HTR-8/SVneo (cell line): ENCODE measurements around the gene ACADL.

ENCODE experiments used
- DNase-seq: peaks from one replicate; pipeline ENCODE4 v3.0.0; 2011; ENCODE audit warnings: low spot score, mixed read lengths; ENCODE audit not compliant: insufficient read length
- FAIRE-seq: peaks from 2 replicates; lab custom pipeline; 2011; peaks lifted over from hg19 to GRCh38; lab: Jason Lieb, UNC

The ACADL gene

DNA sequence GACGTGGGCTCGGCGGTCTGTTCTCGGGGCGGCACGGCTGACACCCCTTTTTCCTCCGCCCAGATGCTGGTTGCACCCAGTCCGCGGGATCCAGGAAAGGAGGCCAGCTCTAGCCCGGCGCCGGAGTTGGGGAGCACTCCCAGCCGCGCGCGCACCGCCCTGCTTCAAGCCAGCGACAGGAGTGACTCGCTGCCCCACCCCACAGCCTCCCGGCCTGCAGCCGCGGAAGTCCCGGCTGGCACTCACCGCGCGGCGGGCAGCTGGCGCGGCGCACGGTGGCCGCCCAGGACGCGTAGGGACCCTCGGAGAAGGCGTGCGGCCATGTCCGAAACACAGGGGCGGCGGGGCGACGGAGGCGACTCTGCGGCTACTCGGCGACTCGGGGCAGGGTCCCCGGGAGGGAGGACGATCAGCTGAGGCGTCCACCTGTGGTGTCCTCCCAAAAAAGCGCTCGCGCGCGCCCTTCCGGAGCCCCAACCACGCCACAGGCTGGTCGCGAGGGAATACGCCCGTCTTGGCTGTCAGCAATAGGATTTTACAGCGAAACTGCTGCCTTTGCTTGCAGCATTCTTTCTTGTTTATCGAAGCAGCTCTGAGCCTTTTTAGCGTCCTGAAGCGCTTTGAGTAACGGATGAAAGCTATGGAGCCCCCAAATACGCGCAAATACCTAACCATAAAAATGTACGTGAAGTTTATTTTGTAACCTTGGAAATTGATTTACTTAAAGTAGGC is at the start of gene ACADL:
ACADL (minus strand) TSS at position 507 of the 732 bp plus-strand sequence; CDS start at position 323, 184 bp downstream.
- DNase-seq = peak; percentile 15

GRCh38 chr2:210271300-210271699 is 46.1 kb upstream of the ACADL start:
- DNase-seq (no peak), FAIRE-seq (no peak)

More for the DNA sequence above, at the start of gene ACADL:
- FAIRE-seq = no peak

DNA sequence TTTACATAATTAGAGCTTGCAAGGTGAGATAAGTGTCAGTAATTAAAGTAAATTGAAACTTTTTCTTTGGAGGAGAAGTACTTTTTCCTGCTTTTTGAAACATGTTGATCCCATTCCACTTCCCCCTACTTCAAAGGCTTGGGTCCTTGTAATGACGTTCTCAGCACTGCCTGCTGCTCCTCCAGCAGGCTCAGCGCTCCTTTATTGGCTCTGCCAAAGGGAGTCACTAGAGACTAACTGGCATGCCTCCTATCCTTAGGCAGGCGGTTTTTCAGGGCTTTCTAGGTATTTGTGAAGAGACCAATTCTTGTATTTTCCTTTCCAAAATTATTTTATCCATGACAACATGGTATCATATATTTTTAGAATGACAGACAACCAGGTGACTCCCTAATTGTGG is 43.9 kb upstream of the ACADL start:
- DNase-seq = no peak
- FAIRE-seq = no peak

DNA sequence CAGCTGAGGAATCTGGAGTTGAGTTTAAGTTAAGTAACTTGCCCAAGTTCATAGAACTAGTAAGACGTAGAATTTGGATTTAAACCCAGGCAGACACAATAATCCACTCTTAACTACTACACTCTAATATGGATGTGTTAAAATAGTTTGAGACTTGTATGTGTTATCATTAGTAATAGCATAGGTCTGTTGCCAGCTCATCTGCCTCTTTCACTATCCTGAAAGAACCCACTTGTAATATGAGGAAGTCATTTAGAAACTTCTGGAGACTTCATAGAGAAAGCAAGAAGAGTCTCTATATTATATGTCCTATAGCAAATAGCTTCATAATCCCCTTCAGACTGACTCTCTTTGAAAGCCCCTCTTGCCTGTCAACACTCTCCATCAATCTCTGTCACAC is 43.0 kb upstream of the ACADL start:
- DNase-seq (no peak), FAIRE-seq (no peak)

DNA sequence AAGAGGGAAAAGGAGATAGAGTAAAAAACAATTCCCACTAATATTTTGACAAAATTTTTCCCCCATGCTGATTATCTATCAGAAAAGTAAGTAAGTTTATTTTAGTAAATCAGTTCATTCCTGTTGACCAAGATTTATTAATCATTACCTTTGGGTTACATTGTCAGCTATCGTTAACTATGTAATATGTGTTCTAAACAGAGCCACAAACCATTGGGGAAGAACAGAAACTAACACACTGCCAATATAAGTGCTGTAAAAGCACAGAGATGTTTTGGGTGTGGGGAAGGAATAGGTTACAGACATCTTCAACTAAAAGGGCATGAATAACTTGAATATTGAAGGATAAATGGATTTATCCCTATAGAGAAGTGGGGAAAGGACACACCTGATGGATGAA is 42.5 kb upstream of the ACADL start:
- no peak for FAIRE-seq
- DNase-seq = no peak

GRCh38 chr2:210264282-210264681 is 39.0 kb upstream of the ACADL start:
- FAIRE-seq = no peak

GRCh38 chr2:210263841-210264240 is 38.6 kb upstream of the ACADL start:
- FAIRE-seq (no peak), DNase-seq (no peak)

More at GRCh38 chr2:210264282-210264681, 39.0 kb upstream of the ACADL start:
- no peak for DNase-seq

DNA sequence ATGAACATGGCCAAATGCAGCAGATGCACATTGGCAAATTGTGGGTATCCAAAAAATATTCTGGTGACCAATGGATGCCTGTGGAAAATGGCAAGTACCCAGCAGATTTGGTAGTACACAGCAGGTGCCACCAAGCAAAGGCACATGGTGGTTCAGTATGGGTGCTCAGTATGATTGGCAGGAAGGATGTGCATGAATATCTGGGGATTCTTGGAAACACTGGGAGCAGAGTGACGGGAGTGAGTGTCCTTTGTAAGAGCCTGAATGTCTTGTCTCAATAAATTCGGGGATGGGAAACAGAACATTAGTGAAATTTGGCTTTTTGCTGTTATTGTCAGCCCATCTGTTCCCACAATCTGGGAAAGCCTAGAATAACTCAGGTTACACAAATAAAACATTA is 36.8 kb upstream of the ACADL start:
- no peak for FAIRE-seq
- DNase-seq = no peak

GRCh38 chr2:210259687-210260086 is 34.4 kb upstream of the ACADL start:
- FAIRE-seq = no peak
- no peak for DNase-seq

DNA sequence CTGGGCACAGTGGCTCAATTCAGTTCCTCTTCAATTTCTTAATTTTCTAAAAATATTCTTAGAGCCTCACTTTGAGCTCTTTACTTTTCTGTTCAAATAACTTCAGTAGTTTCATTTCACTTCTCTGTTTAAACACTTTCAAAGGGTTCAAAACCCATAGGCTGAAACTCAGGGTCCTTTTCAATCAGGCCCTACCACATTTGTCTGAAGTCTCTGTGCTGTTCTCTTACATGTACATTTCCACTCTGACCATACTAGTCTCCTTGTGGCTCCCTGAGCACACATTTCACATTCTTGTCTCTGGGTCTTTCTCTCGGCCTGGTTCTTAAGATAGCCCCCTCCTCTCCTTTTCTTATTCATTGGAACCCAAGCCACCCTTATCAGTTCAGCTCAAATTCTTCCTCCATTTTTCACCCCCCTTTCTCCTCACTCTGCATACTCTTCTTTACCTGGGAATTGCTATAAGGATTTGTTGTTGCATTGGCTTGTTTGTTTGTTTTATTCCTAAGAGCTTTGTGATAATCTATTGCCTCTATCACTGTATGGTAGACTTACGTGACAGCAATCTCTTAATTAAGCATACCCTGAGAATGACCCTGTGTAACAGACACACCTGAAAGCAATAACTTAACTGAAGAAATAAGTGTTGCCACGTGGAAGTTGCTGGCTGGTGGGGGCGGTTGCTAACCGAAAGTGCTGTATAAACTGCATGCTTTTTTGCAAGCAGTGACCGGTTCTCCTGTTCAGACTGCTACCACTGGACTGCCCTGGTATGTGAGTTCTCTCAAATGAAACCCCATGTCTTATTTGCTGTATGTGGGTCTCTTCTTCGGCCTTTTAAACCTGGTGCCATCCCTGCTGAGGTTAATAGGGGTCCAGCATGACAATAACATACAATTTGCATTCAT is 27.7 kb upstream of the ACADL start:
- no peak for FAIRE-seq
- DNase-seq = no peak

DNA sequence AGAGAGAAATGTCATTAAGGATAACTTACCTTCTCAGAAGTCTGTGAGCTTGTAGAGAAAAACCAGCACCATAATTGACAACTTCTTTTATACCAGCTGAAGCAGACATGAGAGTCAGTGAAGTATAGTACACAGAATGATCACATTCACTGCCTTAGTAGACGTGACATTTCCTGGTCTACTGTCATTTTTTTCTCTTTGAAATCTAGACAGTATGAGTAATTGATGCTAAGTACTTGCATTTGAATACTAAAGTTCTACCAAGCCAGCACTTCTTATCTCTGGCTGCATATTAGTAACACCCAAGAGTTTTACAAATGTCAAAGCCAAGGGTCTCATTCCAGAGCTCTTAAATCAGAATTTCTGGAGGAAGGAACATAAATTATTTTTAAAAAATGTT is 25.4 kb upstream of the ACADL start:
- DNase-seq (no peak), FAIRE-seq (no peak)

DNA sequence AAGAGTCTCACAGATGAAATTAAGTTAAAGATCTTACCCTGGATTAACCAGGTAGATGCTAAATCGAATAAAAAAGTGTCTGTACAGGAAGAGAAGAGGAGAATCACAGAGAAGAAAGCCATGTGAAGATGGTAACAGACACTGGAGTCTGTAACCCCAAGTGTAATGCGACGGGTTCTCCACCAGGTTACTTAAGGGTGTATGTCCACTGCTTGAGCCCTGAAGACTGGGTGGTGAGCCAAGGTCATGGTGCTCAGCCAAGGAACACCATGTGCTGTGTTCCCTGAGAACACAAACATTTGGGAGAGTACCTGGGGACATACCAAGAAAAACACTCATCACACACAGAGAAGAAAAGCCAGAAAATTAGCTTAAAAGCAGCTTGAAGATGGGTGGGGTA is 8.2 kb upstream of the ACADL start:
- no peak for FAIRE-seq
- DNase-seq = no peak

DNA sequence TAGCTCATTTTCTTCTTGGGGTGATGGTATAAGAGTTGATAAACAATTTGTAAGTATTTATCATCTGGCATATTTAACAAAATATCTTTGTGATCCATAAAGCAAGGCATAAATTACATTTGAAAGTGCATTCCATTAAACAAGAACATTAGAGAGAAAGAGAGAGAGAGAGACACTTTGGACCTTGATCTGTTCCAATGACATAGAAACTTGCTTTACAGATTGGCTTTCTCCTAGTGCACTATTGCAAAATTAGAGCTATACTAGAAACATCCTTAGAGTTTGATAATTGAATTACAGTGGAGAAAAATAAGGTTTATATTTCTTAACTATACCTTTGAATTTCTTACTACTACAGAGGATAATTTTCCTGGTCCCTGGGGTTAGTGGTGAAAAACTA is 5.7 kb upstream of the ACADL start:
- DNase-seq = no peak
- FAIRE-seq = no peak

- DNase-seq (no peak), FAIRE-seq (no peak)
Observed at GRCh38 chr2:210230518-210230917, 5.3 kb upstream of the ACADL start.

DNA sequence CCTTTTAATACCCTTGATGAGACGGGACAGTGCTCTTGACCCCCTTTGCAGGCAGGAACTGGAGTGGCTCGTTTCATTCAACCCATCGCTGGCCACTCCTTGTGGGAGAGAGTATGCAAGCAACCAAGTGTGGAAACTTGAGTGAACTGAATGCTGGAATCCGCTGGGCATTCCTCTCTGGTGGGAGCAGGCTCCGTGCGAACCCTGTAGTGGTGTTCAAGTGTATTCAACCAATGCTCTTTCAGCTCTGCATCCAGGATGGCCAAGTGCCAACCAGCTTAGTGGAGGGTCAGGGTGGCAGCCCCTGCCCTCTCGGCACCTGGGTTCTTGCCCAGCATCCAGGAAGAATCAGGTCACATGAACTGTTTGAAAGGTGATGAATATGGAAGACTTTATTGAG is 3.3 kb upstream of the ACADL start:
- DNase-seq (no peak), FAIRE-seq (no peak)

GRCh38 chr2:210227290-210228088 is 2.2 kb upstream of the ACADL start:
- FAIRE-seq = no peak
- DNase-seq = no peak

DNA sequence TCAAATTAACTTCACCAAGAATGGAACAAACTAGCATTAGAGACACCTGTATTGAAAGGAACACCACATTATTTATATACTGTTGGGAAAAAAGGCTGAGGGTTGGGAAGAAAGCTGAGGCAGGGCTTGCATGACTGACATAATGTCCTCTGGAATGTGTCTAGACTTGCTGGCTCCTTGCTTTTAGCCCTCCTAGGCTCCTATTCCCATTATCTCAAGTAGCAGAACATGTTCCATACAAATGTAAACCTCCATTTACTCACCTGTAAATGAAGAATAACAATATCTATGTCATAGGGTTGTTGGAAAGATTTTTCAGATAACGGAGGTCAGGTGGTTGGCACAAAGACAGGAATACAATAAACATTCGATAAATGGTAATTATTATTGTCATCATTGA is 976 bp upstream of the ACADL start:
- FAIRE-seq (no peak), DNase-seq (no peak)

GRCh38 chr2:210224591-210224940 is 681 bp downstream of the ACADL start:
- DNase-seq (no peak), FAIRE-seq (no peak)

- FAIRE-seq = no peak
- DNase-seq = no peak
Observed at GRCh38 chr2:210215120-210215519, 10.1 kb downstream of the ACADL start.

DNA sequence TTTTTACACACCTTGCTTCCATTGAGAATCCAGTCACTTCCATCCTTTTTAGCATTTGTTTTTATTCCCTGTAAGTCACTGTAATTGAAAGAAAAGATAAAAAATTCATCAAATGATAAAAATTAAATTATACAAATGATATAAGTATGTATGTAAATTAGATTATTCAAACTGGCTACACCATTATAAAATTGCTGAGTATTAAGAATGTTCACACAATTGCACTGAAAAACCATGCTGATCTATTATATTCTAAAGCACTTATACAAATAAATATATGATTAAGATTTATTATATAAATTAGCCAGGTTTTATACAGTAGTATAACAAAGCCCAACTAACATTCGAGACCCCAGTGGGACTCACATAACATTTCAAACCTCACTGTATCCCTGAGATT is 15.1 kb downstream of the ACADL start:
- no peak for FAIRE-seq

GRCh38 chr2:210207929-210208328 is 17.3 kb downstream of the ACADL start:
- FAIRE-seq (no peak), DNase-seq (no peak)

More for the DNA sequence above, 15.1 kb downstream of the ACADL start:
- DNase-seq = no peak
